Hematopoietic multipotent progenitor cell treated with erythropoietin and hydrocortisone succinate and interleukin-3 and kit ligand, for 15 days (in vitro differentiated cells): ENCODE measurements around the gene NCAM2.

ENCODE experiments used
- DNase-seq: peaks from one replicate; pipeline ENCODE4 v3.0.0-alpha.2; 2015; ENCODE audit warnings: low spot score

The NCAM2 gene

DNA sequence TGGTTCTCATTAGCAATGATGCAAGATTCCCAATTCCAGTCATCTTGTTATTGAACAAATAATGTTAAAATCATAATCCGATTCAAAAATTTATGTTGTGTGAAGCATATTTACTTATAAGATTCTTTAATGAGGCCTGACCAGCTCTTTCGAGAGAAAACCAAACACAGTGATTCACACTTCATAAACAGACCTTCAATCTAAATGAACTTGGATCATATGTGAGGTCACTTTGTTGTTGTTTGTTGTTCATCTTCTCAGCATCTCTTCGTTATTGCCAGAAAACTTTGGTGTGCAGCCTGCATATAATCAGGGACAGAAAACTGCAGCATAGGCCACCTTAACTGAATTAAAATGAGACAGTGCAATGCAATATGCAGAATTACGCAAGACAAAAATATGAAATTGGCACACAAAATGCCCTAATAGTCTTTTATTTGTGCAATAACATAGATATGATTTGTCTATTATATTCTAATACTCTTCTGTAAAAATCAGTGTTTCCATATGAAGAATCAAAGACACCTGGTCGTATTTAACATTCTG, 30.1 kb downstream of the NCAM2 start:
- no peak for DNase-seq

DNA sequence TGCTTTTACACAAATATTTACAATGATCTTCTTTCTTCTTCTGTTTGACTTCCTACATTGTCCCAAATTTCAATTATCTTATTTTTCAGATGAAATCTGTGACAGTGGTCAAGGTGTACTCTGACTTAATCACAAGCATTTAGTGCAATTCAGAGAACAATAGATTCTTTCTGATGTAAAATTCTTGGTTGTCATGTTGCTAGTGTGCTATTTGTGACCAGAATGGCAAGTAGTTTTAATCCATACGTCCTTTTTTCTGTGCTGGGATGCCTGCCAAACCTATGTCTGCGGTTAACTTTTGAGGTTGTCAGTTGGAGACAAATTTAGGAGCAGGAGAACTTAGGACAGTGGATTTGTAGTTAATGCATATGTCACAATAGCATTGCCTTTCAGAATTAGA, 31.0 kb downstream of the NCAM2 start:
- no peak for DNase-seq

DNA sequence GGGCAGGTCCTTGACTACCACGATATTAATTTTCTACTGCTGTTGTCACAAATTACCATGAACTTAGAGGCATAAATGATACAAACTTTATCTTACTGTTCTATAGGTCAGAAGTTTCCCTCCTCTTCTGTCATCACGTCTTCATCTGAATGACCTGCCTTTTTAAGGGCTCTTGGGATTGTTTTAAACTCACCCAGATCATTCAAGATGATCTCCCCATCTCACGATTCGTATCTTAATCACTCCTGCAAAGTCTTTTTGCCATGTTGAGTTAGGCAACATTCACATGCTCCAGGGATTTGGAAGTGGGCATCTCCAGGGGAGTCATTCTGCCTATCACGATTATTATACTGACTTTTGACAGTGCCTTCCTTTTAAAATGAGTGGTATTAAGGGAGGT, 32.1 kb downstream of the NCAM2 start:
- DNase-seq: no peak

DNA sequence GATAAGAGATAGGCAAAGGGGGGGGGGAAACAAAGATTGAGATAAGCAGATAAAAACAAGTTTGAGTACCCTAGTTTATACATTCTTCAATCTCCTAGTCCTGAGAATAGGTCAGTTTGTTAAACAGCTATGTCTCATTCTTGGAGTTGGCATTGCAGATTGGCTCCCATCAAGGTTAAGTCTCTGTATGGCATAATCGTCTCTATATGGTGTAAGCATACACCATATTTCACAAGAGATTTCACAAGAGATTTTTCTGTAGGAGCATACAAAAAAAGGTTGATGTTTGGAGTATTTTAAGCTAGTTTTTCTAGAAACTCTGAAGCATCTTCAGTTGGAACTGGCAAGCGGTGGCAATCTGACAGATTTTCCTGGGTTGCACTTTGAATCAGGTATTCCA, 35.8 kb downstream of the NCAM2 start:
- DNase-seq: no peak

DNA sequence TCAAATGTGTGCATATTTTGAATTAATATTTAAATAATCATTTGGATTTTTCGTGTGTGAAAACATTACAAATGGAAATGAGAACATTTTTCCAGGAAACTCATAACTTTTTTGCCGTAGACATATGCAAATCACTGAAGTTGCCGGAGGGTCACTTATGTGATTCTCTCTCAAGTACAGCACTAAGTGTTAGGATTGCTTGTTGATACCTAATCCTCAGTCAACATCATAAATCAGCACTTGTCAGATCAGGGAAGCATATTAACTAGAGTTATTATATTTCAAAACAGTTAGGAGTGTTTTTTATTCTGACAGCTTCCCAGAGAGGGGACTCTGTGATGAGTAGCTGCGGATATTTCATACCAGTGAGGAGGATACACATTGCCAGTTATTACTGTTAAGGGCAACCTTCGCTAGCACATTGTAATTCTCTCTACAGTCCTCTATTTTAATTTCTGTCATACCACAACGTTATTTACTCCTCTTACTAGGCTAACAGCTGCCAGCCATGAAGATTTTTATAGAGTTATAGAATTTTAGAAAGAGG, 41.5 kb downstream of the NCAM2 start:
- no peak for DNase-seq

DNA sequence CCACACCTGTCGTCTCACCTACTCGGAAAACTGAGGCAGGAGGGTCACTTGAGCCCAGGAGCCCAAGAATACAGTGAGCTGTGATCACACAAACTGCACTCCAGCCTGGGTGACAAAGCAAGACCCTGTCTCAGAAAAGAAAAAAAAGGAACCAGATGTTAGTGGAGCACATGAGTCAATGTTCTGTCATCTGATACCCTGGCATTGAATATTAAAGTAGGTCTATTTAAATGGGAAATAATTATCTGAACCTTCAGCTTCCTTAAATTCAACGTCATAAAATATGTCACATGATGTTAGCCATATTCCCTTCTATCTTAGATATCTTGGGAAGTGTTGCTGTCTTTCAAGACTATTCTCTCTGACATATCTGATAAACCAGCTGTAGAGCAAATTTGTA, 47.3 kb downstream of the NCAM2 start:
- no peak for DNase-seq

DNA sequence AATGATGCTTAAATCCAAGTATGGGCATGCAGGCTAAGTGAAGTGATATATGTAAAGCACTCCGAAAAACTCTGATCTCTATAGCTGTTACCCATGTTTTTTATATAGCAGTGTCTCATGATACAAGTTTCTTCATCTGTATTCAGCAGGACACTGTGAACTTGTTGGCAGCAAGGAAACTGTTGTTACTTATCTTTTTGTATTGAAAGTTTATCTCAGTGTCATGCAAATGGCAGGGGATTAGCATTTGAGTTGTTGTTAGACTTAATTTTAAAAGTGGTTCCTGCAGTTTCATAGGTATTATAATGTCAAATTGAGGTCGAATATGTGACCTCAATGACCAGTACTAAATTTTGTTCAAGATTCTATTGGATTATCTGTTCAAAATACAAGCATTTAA, 47.9 kb downstream of the NCAM2 start:
- DNase-seq: no peak

DNA sequence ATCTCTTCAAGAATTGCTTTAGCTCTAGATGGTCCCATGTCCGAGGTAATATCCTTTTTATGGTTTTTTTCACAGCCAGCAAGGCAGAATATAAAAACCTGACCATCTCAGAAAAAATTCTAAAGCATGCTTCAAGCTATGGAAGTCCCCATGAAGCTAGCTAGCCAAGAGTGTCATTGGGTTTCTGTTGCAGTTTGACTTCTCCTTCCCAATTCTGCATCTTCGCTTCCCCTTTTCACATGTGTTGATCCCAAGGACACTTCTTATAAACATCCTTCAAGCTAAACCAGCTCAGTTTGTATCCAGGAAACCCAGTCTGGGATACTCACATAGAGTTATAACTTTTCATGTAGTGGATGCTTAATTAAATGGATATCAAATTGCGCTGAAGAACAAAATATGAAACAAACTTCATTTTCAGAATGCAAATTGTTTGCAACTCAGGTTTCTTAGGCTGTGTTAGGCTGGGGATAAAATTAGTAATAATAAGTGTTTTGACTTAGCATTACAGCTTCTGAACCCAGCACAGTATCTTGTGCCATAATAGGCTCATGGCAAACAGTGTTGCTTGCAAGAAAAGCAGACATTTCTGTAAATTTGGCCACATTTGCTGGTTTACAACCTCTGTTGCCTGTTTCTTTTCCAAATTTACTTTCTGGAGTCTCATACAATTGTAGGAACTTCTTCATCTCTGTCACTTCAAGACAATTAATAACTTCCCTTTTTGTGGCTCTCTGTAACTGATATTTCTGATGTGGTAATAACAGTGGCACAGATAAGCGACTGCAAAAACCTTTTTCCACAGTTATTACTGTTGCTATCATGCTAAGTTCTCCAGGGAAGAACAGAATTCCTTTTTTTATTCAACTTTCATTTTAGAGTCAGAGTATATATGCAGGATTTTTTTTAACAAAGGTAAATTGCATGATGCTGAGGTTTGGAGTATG, 53.2 kb downstream of the NCAM2 start:
- DNase-seq: no peak

DNA sequence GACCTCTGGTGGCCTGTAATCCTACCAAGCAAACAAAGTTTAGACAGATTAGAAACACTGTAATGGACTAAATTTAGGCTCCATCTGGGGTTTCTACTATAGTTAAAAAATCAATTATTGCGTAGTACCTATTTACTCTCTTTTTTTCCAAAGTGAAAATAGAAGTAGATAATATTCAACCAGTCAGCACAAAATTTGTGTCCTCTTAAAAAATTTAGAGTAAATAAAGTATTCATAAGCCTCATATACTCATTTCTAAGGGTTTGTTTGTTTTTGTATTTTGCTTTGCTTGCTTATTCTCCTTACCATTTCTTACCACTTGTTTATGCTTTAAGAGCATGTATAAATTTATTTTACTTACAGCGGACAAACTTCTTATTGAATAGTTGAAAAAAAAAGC, 54.5 kb downstream of the NCAM2 start:
- no peak for DNase-seq

DNA sequence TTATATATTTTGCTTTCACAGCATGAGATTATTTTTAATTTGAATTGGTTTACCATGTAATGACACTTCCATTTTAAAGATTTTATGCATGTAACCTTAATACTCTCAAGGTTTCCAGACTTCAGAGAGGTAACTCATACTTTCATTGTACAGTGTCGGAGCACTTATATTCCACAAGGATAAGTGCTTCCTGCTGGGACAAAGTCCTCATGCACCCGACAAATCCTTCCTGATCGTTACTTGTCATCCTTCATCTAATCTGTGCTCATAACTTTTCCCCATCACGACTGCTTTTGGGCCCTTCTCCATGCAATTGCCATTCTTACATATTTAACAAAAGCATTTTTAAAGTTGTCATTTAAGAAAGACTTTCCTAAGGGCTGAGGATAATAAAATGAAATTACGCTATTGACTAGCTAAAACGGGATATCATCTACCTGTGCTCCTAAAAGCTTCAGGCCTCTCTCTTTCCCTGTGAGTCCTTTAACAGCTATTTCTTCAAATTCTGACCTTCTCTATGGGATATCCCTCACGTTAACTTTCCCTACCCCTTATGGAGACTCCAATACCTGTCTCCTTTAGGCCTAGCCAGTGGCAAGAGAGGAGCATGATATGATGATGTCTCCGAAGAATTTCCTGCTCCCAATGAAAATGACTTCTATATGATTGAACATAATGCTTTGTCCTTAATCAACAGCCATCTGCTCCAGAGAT, 59.3 kb downstream of the NCAM2 start:
- no peak for DNase-seq

DNA sequence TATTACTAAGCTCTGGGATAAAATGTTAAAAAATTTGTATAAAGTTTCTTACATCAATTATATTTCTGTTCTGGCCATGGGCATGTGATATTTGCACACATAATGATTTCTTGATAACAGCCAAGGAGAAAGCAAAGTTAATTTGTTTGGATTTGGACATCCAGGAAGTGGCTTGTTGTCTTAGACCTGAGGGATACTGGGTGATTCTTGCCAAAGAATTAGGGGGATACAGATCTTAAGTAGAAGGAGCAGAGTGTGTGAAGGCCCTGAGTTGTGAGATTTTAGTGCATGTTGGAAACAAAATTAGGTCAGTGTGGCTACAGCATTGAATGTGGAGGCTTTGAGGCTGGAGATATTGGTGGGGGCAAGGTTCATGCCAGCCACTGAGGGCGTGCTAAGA, 65.6 kb downstream of the NCAM2 start:
- no peak for DNase-seq

DNA sequence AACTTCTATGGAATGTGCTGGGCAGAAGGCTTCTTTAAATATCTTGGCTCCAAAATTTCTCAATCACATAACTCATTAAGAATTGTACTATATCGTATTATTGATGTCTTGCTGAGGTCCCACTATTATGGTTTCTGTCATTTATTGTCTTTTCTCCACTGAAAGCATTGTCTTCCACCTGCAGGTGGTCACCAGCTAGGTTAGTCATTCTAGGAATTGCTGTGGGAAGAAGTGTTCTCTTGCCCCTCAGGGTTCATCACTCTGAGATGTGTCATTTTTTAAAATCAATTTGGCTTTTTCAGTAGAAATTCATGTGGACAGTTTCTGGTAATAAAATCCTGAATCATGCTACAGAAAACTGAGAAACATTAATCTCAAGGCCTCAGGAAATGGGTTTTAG, 66.1 kb downstream of the NCAM2 start:
- DNase-seq: no peak

DNA sequence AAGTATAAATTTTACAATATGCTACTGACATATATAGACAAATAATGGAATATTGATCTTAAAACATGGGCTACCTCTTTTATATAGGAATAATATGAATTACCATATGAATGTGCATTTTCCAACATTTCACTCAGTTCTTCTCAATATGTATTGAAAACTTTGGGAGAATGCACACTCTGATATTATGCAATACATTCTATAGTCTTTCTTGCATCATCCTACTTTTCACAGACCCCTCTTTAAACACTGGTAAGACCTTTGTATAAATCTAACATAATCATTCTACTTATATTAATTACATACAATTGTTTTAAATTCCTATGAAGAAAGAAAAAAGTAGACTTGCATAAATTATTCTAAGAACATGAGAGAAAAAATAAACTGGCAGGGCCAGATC, 69.2 kb downstream of the NCAM2 start:
- DNase-seq: no peak

DNA sequence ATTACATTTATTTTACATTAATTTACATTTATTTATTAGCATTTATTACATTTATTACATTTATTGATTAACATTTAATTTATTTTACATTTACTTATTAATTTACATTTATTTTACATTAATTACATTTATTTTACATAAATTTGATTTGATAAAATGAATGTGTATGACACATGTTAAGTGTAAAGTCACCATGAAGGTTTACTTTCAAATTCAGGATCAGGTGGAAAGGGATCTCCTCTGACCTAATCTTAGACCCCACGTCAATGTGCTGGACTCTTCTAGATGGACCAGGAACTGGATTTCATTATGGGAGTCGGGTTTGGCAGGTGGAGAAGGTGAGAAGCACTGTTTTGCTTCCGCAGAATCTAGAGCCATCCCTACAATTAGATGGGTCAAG, 76.1 kb downstream of the NCAM2 start:
- DNase-seq: no peak

DNA sequence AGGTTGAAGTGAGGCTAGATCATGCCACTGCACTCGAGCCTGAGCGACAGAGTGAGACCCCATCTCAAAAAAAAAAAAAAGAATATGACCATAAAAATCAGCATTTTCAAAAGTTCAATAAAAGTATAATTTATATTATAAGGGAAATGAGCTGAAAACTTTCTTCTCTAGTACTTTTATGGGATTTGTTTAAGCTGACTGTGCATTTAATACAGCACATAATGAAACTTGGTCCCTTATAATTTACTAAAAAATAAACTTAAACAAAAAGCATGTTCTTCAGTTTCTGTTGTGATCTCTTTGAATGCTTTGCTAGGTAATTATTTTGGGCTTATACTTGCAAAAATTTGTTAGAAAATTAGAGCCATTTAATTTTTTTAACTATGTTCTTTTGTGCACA, 77.8 kb downstream of the NCAM2 start:
- DNase-seq: no peak

DNA sequence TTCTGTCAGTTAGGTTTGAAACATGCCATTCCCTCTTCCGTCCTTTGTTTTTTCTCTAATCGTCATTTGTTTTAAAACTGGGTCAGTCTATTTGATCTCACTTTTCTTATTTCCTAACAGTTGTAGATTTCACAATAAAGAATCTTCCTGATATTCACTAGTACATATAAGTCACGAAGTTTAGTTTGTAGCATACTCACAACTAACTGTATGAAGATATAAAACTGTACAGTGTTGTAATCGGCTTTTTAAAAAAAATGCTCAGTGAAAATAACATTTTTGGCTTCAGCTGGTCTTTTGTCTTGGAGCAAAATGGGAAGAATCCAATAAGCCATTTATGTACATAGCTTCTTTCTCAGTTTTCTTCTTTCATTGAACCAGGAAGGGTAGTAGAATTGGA, 78.3 kb downstream of the NCAM2 start:
- no peak for DNase-seq

DNA sequence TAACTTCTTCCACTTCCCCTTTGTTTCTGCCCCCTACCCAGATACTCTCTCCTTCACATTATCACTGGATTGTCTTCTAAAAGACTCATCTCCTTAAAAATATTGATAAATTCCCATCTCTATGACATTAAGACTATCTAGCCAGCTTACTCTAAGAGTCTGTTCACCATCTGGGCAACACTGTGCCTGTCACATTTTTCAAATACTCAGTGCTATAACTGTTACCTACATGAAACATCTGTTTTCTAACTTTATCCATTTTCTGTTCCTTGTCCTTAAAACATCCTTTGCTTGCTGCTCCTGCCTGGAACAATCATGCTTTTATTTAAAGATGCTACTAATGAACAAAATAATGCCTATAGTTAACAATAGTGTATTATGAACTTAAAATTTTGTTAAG, 81.4 kb downstream of the NCAM2 start:
- no peak for DNase-seq

DNA sequence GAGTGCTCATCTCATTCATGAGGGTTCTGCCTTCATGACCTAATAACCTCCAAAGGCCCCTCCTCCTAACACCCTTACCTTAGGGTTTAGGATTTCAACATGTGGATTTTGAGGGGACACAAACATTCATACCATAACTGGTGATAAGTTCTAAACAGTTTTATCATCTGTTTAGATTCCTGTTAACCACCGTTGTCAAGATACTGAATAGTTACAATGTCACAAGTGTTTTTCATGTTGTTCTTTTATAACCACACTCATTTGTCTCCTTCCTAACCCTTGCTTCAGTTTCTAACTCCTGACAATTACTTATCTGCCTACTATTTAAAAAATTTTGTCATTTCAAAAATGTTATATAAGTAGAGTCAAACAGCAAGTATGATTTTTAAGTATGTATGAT, 86.0 kb downstream of the NCAM2 start:
- no peak for DNase-seq

DNA sequence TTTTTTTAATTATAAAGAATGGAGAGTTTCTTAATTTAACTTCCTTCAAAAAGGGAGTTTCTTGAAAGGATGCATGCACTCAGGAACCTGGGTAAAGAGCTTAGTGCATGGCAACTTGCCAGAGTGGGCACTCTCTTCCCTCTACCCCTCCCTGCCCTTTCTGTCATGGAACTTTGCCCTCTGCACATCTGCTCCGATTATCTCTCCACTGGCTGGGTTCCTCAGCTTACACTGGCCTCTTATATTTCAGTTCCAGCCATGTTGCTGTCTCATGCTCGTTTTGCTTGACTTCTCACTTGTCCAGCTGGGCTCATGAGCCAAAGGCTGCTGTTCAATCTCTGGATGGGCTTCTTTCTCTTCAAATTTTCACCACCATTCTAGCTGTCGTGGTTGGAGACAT, 87.0 kb downstream of the NCAM2 start:
- no peak for DNase-seq

DNA sequence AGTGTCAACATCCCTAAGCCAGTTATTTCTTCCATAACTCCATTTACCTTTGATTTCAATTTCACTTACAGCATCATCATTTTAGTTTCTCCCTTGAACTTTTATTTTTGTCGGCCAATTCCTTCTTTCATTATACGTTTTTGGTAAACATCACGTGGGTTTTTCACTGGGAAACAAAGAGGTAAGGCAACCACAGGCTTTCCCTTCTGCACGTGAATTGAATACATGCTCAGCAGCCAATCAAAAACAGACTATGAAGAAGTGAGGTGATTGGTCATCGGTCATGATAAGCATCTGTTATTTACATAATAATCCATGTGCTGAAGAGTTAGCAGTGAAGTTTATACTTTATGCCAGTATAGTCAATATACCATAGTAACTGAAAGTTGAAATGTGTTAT, 98.7 kb downstream of the NCAM2 start:
- no peak for DNase-seq

DNA sequence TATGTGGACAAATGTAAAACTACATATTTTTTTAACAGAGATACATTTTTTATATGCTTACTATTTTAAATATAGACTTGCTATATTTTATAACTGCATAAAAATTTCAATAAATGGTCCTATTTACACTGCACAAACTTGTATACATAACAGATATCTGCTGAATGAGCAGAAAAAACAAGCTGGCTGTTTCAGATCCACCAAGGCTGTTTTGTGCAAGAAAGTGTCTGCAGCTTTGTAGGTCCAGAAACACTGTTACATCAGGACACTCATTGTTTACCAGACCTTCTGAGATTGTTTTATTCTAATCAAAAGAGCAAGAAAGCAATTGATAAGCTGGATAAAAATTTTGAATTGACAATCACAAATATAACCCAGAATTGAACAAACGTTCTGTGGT, 99.3 kb downstream of the NCAM2 start:
- DNase-seq: no peak

DNA sequence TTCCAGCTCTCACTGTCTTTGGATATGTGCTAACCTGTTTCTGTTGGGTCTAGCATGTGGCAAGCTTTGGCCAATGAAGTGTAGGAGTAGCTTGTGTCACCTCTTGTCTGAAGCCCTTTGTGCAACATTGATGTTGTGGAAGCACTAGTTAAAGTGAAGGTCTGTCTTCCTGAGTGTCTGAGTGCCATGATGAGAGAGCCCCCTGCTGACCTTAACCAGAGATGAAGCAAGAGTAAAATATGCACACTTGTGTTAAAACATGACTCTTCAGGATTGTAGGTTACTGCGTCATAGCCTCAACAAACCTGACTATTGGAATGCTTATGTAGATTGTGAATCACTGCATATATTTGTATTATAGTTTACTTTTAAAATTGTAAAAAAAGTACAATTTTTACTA, 103.7 kb downstream of the NCAM2 start:
- no peak for DNase-seq

DNA sequence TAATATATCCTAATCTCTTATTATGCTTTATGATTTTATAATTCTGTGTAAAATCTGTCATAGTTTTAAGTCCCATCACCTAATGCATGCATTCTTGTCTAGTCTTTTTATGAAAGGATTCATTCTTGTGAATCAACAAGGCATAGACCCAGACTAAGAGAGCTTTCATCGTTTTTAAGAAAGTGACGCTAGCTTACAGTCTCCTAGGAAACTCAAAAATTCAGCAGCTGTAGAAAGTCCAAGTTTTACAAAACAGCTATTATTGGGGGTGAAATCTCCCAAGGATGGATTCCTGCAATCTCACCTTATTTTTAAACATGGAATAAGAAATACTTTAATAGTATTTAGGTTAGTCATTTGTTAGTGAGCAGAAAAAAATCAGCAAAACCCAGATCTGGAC, 104.7 kb downstream of the NCAM2 start:
- DNase-seq: no peak
